Central memory CD4-positive, alpha-beta T cell (primary cell): ENCODE measurements around the gene CLSTN2.

Experiments
- DNase-seq: peaks from one replicate; pipeline ENCODE4 v3.0.0; 2022

CLSTN2 gene

GRCh38 chr3:140433431-140433830 lies 498.4 kb downstream of the CLSTN2 start:
- no peak for DNase-seq

- DNase-seq = no peak
Observed at GRCh38 chr3:140434261-140434905, 499.4 kb downstream of the CLSTN2 start.

- DNase-seq = no peak
Observed at GRCh38 chr3:140436421-140436820, 501.4 kb downstream of the CLSTN2 start.

GRCh38 chr3:140438736-140439470 lies 503.9 kb downstream of the CLSTN2 start:
- DNase-seq = no peak

- DNase-seq = no peak
Observed at GRCh38 chr3:140439527-140439926, 504.5 kb downstream of the CLSTN2 start.

- no peak for DNase-seq
Observed at GRCh38 chr3:140440446-140440845, 505.5 kb downstream of the CLSTN2 start.

- DNase-seq = no peak
Observed at GRCh38 chr3:140441006-140441405, 506.0 kb downstream of the CLSTN2 start.

GRCh38 chr3:140442621-140443020 lies 507.6 kb downstream of the CLSTN2 start:
- no peak for DNase-seq

- no peak for DNase-seq
Observed at GRCh38 chr3:140443073-140443472, 508.1 kb downstream of the CLSTN2 start.

GRCh38 chr3:140443806-140444205 lies 508.8 kb downstream of the CLSTN2 start:
- DNase-seq = no peak

- no peak for DNase-seq
Observed at GRCh38 chr3:140446734-140447133, 511.7 kb downstream of the CLSTN2 start.

GRCh38 chr3:140447136-140447535 lies 512.2 kb downstream of the CLSTN2 start:
- no peak for DNase-seq

GRCh38 chr3:140448001-140448400 lies 513.0 kb downstream of the CLSTN2 start:
- DNase-seq = no peak

- DNase-seq = no peak
Observed at GRCh38 chr3:140449413-140450256, 514.6 kb downstream of the CLSTN2 start.

GRCh38 chr3:140453750-140454149 lies 518.8 kb downstream of the CLSTN2 start:
- DNase-seq = no peak

GRCh38 chr3:140455521-140456214 lies 520.7 kb downstream of the CLSTN2 start:
- no peak for DNase-seq

- DNase-seq = no peak
Observed at GRCh38 chr3:140456974-140457373, 522.0 kb downstream of the CLSTN2 start.

- no peak for DNase-seq
Observed at GRCh38 chr3:140459462-140459861, 524.5 kb downstream of the CLSTN2 start.

- DNase-seq = no peak
Observed at GRCh38 chr3:140461250-140461649, 526.3 kb downstream of the CLSTN2 start.

GRCh38 chr3:140463355-140463754 lies 528.4 kb downstream of the CLSTN2 start:
- DNase-seq = no peak

GRCh38 chr3:140465988-140466387 lies 531.0 kb downstream of the CLSTN2 start:
- no peak for DNase-seq

- DNase-seq = no peak
Observed at GRCh38 chr3:140466535-140466934, 531.5 kb downstream of the CLSTN2 start.

GRCh38 chr3:140467104-140467577 lies 532.2 kb downstream of the CLSTN2 start:
- DNase-seq = no peak
